Fibroblast of upper back skin (primary cell): ENCODE data around the gene IQCE.
A peak's percentile ranks its signal among the peaks of the same experiment; 100 is the strongest.

Source experiments
- DNase-seq: peaks from one replicate; pipeline ENCODE4 v3.0.0-alpha.2; 2013

IQCE gene

DNA sequence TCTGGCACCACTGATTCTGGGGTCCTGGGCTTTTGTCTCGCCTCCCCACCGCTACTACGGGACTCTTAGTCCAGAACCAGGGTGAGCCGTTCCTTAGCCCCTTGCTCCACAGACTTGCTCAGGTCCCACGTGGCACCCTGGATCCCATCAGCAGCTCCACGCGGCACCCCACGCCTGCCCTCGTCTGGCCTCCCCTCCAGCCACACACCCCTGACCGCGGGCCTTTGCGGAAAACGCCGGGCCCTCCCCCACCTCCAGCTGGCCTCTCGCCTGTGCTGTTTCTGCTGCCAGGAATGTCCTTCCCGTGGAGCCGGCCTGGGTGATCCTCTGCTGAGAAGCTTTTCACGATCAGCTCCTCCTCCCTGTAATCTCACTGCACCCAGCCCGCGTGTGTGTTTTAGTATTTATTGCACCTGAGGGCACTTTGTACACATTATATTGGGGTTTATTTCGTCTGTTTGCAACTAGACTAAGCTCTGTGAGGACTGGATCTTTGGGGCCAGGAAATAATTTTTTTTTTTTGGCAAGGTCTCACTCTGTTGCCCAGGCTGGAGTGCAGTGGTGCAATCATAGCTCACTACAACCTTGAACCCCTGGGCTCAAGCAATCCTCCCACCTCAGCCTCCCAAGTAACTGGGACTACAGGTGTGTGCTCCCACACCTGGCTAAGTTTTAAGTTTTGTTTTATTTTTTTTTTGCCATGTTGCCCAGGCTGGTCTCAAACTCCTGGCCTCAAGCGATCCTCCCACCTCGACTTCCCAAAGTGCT lies 62.5 kb downstream of the IQCE start:
- peak; percentile 74 for DNase-seq

DNA sequence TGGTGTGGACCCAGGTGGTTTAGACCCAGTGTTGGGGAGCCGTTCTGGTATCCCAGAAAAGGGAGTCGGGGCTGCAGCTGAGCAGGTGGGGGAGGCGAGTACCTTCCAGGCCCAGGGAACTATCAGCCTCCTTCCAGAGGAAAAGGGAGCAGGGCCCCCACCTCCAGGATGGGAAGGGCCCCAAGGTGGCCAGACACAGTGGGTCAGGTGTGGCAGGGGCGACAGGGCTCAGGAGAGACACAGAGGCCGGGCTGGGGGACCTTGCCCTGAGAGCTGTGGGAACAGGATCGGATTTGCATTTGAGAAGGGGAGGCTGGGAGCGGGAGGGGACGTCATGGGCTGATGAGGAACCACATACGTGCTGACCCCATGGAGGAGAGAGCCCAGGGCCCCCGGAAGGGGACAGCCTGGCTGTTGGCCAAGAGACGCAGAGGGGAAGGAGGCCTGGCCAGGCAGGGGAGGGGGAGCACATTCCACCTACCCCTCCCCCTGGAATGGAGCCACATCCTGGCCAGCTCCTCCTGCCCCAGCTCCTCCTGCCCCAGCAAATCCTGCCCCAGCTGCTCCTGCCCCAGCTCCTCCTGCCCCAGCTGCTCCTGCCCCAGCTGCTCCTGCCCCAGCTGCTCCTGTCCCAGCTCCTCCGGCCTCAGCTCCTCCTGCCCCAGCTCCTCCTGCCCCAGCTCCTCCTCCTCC lies 63.3 kb downstream of the IQCE start:
- DNase-seq: peak; percentile 52

DNA sequence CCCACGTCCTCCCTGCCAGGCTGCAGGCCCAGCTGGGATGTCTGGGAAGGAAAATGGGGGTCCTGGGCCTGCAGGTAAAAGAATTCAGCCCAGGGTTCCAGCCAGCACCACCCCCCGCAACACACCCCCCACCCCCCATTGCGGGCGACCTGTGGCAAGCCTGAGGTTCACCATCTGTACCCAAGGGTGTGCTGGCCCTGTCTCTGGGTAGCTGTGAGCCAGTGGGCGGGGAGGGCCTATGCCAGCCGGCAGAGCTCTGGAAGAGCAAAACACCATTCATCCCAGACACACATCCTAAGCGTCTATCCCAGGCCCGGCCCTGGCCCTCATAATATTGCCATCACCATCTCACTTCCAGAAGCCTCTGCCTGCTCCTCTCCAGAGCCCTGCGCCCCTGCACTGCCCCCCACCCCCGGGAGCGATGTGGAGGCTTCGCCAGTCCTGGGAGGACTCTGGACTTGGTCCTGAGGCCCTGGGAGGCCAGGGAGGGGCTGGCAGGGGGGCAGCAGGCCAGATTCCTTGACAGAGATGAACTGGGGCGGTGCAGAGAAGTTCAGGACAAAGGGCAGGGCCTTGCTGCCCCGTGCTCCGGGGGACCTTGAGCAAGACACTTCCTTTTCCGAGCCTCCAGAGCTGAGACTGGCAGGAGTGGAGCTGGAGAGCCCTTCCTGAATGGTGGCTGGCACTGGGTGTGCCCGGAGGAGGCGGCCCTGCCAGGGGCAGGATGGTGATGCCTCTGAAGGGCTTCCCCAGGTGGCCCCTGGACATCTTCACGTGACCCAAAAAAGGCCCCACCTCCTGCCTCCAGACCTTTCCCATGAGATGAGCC lies 64.3 kb downstream of the IQCE start:
- no peak for DNase-seq

DNA sequence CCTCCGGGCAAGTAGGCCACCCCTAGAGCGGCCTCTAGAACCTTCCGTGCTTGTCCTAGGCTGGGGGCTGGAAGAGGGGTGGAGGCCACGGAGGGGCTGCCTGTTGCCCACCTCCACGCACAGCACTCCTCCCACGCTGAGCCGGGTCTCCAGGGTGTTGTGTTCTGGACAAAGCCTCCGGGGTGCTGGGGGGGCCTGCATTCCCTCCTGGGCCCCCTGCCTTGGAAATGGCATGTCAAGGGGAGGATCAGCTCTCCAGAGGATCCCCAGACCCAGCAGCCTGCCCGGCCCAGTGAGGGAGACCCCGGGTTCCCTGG lies 64.9 kb downstream of the IQCE start:
- DNase-seq: no peak

DNA sequence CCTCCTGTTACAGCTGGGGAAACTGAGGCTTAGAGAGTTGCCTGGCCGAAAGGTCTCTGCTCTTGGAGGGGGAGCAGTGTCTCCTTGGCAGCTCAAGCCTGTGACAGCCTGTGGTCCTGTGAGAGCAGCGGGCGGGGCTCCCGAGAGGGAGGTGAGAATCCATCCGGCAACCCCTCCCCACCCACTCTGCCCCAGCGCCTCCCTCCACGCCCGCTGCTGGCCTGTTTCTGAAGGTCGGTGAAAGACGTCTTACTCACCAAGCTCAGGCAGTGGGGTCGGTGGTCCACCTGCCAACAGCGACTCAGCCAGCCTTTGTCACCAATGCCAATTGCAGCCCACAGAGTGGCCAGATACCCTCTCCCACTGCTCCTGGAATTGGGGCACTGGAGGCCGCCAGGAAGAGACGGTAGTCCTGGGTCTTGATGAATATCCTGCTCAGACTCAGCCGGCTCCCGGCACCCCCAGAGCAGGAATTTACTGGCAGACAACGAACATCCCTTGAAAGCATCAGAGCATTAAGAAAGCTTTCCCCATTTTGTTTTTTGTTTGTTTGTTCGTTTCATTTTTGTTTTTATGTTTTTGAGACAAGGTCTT lies 65.6 kb downstream of the IQCE start:
- no peak for DNase-seq

DNA sequence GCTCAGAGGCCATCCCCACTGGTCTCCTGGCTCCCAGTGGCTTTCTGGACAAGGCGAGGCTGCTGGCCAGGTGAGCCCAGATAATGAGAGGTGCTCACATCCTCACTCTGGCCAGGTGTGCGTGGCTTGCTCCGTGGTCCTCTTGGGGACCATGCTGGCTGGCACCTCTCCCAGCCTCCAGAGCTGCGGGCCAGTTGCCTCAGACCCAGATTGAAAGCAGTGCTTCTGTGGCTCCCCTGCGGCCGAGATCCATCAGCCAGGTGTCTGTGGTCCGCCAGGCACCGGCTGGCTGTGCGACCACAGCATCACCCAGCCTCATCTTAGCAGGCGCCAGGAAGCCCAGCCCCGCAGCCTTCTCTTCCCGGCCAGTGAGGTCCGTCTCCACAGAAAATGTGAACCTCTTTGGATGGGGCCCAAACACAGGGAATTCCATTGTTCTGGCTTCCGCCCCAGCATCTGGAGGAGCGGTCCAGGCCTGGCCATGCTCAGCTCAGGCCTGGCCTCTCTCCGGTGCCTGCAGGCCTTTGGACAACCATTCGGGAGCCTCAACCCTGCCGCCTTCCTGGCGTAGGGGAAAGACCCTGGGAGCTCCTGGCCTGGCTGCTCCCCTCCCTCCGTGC lies 67.8 kb downstream of the IQCE start:
- peak; percentile 89 for DNase-seq

DNA sequence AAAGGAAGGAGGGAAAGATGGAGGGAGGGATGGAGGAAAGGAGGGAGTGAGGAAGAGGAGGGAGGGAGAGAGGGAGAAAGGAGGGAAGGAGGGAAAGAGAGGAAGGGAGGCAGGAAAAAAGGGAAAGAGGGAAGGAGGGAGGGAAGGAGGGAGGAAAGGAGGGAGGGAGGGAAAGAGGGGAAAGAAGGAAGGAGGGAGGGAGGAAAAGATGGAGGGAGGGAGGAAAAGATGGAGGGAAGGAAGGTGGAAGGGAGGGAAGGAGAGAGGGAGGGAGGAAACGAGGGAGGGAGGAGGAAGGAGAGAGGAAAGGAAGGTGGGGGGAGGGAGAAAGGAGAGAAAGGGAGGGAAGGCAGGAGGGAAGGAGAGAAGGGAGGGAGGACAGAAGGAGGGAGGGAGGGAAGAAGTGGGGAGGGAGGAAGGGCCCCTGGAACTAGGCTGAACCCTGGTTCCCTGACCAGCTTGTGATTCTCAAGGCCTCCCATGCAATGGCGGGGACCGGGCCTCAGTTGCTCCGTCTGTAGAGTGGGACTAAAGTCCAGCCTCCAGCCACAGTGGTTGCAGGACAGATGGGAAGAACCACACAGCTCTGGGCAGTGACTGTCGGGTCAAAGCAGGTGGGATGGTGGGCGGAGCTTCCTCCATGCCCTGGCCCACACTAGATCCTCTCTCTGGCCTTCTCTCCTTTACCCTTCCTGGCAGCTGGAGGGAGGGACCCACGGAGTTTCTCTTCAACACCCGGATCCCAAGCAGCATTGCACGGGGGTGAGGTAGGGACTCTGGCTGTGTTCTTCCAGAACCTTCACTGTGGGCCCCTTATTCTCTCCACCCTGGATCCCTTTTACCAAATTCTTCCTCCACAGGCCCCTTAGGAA lies 68.7 kb downstream of the IQCE start:
- DNase-seq: no peak

DNA sequence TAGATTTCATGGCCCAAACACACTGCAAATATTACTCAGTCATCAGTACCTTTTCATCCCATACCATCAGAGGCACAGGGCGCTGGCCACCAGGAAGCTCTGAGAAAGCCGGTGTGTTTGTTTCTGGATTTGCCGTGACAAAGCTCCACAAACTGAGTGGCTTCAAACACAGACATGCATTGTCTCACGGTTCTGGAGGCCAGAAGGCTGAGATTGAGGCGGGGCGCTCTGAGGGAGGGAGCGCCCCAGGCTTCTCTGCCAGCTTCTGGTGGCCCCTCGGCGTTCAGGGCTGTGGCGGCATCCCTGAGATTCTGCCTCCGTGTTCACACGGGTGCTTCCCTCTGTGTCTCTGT lies 69.3 kb downstream of the IQCE start:
- no peak for DNase-seq

DNA sequence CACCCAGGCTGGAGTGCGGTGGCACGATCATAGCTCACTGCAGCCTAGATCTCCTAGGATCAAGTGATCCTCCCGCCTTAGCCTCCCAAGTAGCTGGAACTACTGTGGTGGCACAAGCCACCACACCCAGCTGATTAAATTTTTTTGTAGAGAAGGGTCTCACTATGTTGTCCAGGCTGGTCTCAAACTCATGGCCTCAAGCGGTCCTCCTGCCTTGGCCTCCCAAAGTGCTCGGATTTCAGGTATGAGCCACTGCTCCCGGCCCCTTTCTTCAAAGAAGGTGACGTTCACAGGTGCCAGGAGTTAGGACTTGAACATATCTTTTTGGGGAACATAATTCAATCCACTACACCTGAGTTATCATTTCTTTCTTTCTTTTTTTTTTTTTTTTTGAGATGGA lies 70.1 kb downstream of the IQCE start:
- DNase-seq: no peak

DNA sequence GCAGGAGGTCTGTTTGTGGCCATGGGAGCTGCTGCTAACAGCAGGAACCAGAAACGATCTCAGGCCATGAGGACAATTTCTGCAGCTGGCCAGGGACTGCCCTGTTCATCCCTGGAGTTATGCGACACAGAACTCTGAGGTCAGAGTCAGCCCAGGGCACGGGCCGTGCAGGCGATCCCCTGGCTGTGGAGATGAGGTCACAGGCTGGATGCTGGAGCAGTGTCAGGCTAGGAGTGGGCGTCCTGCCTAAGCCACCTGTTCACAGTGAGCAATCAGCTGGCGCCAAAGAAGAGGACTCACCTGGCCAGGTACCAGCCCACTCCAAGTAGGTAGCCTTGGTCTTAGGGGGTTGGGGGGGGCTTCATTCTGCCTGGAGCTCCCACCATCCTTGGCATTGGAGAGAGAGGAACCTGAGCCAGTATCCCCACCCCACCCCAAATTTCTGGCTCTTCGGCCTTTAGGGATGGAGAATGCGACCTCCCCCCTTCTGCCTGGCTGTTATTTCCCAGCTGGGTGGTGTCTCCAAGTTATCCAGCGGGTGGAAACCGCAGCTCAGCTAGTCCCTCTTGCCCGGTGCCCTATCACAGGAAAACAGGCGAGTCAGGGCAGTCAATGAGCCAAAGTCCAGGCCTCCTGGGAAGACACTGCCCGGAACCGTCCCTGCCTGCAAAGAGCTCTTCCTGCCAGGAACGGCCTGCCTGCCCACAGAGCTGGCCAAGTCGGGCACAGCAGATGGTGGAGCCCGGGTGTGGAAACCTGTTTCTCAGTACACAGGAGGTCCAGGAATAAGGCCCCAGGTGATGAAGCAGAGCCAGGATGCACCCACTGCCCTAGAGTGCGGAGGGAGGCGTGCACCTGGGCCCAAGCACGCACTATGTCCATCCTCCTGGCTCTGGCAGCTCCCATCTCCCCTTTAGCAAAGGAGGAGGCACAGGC lies 71.2 kb downstream of the IQCE start:
- no peak for DNase-seq

DNA sequence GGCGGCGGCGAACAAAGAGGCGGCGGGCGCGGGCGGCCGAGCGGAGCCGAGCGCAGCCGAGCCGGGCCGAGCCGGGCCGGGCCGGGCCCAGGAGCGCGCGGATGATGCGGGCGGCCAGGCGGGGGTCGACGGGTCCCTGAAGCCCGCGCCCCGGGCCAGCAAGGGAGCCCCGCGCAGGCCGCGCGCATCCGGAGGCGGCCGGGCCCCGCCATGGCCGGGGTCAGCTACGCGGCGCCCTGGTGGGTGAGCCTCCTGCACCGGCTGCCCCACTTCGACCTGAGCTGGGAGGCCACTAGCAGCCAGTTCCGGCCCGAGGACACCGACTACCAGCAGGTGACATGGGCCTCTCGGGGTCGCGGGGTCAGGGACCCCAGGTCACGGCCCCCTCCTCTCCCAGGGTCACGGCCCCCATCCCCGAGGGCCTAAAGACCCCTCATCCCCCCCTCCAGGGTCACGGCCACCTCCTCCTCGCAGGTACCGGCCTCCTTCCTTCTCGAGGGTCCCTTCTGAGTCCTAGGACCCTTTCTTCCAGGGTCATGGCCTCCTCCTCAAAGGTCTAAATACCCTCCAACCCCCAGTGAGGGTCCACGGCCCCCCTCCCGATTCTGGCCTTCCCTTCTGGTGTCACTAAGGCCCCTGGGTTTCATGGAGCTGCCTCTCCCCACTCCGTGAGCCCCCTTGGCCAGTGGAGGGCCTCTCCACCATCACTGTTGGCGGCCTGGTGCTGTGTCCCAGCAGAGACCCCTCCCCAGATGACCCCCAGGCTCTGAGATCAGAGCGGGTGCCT lies 73.4 kb downstream of the IQCE start, which contains the start of gene TTYH3:
Gene TTYH3 (plus strand): TSS at position 41 of the 787 bp plus-strand sequence. CDS start 170 bp downstream, at position 211.
- no peak for DNase-seq

DNA sequence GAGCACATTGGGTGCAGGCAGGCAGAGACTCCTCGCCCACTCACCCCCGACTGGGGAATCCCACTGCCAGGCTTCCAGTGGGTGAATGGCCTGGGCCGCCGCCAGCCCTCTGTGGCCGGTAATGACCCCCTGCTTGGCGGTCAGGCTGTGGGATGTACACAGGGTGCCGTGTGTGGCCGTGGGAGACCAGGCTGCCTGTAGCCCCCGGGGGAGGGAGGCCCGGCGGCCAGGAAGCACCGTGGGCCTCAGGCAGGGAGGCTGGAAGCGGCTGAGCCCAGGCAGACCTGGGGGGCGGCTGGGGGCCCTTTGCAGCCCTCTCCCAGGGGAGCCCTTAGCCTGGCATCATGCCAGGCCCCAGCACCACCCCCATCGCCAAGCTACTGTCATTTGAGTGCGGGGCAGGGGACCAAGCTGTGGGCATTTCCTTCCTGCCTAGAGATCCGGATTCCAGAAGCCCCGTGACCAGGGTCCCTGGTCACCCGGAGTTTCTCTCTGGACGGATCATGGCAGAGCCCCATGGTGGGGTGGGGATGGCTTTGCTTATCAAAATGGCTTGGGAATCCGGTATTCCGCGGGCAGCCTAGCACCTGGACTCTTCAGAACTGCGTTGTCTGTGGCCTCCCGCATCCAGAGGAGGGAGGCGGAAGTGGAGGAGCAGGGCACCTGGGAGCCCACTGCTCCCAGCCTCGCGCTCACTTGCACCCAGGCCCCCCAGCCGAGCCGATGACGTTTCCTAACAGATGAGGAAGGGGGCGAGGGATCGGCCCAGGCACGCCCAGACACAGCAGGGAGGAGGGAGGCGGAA lies 74.2 kb downstream of the IQCE start:
- peak; percentile 82 for DNase-seq

DNA sequence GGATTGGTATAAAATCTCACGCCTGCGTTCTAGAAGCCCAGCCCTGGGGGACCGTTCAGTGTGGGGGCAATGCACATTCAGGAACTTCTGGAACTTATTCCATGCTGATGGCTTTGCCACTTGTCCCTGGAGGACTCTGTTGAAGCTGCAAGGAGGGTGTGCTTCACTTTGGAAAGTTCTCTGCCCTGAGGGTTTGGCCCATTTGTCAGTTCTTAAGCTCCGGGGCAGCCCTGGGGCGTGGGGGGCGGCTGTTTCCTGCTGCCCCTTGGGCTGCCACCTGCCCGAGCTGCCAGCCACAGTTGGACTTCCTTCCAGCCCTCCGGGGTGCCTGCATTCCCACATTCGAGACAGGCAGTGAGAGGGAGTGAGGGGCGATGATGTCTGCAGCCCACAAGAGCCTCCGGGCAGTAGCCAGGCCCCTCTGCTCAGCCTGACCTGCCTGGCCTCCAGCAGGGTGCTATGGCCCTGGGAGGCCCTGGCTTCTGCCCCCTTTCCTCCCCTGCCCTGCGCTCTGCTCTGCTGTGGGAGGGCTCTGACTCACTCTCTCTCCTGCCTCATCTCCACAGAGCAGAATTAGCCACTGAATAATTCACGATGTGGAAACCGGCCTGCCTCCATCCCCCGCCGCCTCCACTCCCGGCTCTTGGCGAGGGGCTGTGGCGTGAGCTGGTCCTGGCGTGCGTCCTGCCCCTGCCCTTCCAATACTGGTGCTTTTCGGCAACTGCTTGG lies 74.9 kb downstream of the IQCE start:
- peak; percentile 89 for DNase-seq

DNA sequence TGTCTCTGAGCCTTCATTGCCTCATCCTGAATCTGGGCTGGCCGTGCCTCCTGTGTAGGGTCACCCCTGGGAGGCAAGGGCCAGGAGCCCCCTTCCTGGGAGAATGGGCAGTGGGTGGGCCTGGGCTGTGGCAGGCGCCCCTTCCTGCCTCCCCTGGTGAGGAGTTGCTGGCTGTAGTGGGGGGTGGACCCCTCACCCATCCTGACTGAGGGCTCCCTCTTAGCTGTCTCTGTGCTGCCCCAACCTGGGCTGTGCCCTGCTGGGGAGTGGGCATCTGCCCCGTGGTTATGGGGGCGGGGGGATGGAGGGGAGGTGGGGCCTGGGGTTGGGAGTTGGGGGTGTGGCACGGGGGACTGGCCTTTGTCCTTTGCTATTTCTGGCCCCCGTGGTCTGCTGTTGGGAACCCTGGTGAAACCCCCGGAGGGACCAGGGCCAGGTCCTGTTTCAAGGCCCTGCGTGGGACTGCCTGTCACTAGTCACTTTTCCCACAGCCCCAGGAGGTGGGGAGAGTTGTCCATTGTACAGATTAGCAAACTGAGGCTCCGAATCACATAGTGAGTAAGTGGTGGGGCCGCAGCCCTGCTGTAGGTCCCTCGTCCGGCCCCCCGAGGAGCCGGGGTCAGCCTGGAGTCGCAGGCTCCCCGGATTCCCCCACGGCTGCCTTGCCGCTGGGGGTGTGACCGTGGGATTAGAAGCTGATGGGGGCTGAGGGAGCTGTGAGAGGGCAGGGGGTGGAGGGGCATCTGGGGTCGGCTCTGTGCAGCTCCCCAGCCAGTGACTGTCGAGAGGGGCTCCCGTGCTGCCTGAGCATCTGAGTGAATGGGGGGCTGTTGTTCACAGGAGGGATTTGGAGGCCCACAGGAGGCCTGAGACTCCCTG lies 75.7 kb downstream of the IQCE start:
- DNase-seq: no peak

DNA sequence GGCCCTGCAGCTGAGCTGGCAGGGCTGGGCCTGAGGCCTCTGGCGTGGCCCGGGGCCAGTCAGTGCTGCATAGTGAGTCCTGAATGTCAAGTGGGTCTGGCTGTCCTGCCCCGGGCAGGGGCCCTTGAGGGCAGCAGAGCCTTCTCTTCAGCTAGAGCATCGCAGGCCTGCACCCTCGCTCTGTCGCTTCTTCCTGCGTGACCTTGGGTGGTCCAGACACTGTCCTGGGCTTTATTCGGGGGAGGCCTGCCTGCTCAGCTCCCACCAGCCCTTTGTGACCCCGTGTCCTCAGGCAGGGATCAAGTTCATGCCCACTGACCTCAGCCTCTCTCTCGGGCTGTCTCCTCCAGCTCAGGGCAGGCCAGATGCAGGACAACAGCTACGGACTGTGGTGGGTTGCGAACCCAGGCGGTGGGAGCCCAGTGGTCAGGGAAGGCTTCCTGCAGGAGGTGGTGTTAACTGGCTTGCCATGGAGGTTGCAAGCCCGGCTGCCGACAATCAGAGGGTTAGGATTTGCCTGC lies 76.4 kb downstream of the IQCE start:
- DNase-seq: no peak

DNA sequence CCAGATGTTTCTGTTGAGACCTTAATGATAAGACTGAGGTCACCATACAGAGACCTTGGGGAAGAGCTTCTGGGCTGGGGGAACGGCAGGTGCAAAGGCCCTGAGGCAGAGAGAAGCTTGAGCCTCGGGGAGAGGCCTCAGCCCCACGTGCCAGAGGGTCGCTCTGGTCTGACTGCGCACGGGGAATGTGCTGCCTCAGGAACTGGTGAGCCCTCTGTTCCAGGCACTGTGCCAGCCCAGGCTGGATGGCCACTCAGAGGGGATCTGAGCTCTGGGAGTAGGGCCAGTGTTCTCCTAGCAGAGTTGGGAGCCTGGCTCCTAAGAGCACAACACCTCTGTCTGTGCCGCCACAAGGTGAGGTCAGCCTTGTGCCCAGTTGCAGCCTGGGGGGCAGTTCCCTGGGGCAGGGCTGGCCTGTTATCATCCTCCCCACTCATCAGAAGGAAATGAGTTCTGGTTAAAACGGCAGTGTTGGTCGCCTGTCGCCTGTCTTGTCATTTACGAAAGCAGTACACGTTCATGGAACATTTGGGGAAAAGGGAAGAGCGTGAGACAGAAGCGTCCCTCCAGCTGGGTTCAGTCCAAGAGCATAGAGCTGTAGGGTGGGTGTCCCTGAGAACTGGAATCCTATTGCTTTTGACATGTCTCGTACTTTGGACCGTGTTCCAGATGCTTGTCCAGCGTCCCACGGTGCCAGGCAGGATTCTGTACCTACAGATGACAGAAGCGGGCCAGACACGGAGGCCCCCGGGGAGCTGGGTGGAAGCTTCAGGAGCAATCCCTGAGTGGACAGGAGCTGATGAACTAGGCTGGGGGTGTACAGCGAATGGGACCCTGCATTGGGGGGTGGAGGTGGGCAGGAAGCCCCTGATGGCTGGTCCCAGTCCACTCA lies 77.3 kb downstream of the IQCE start:
- DNase-seq: no peak
